Mucosa of gallbladder (tissue), 1 donor: Measurements from ENCODE around the gene ANKZF1. TPM values are rescaled to one million over a fixed set of nuclear protein-coding genes. Genes with fewer than 3 reads are reported as not detected.
A peak's percentile ranks its signal among the peaks of the same experiment; 100 is the strongest.
"Not testable (repeated sequence)": the region's sequence is repeated elsewhere in the genome, so short reads cannot be mapped to it uniquely, and the experiment has no call there.

ENCODE experiments used
- DNase-seq: peaks from one replicate; pipeline ENCODE4 v3.0.0-alpha.2; 2020; ENCODE audit warnings: low spot score
- total RNA-seq: library from RNA; stranded (reverse); gene quantifications from one replicate; pipeline ENCODE4 v1.2.1, GENCODE V29; 2021
- donor health status: DM: no; HTN: no; CAD: no.

Gene ANKZF1
- total RNA-seq, 1 donor from 2014 or later: 74.4 TPM

DNA sequence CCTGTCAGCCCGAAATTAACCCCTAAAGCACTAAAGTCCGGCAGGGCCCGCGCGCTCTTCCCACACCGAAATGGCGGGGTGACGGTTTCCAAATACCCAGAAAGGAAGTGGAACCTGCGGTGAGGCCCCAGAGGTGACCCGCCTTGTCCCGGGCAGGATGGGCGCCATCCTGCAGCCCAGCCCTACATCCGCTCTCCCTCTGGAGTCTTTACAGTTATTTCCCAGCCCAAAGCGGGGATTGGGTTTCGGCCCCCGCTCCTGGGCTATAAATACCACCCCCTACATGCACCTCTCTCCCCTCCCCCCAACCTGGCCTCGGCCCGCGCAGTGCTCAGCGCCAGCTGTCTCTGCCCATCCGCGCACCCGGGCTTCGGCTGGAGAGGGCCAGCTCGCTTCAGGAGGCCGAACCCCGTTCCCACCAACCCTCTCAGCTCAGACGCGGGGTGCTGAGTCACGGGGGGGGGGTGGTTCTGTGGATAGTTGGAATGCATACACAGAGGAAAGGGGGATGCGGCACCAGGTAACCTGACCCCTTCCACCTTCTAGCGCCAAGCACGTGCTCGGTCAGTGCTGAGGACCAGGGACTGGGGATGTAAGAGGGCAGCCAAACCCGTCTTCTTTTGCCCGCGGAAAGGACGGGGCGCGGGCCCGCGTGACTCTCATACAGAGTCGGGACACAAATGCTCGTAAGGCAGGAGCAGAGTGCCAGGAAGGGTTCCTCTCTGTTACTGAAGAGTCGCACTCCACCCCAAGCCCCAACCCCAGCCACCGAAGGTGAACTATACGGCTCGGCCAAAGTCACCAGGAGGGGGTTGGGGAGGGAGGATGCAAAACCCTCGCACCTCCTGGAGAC is 23.5 kb downstream of the ANKZF1 start, which contains the start of gene TUBA4B:
TUBA4B (plus strand) TSS at position 344 of the 853 bp plus-strand sequence; CDS start at position 509, 165 bp downstream.
- peak; percentile 16 for DNase-seq

GRCh38 chr2:219253753-219254589 is 24.4 kb downstream of the ANKZF1 start, which contains the start of gene TUBA4A:
TUBA4A (minus strand) TSS chr2:219253918; CDS start chr2:219253858, 60 bp downstream.
- peak; percentile 87 for DNase-seq

GRCh38 chr2:219254590-219255201 is 25.1 kb downstream of the ANKZF1 start:
- DNase-seq: no peak

DNA sequence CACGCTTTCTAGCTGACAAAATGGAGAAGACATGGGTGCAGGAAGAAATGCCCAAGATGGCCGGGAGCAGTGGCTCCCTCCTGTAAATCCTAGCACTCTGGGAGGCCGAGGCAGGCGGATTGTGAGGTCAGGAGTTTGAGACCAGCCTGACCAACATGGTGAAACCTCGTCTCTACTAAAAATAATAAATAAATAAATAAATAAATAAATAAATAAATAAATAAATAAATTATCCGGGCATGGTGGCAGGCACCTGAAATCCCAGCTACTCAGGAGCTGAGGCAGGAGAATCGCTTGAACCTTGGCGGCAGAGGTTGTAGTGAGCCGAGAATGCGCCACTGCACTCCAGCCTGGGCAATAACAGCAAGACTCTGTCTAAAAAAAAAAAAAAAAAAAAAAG is 29.3 kb downstream of the ANKZF1 start:
- DNase-seq: not testable (repeated sequence)

DNA sequence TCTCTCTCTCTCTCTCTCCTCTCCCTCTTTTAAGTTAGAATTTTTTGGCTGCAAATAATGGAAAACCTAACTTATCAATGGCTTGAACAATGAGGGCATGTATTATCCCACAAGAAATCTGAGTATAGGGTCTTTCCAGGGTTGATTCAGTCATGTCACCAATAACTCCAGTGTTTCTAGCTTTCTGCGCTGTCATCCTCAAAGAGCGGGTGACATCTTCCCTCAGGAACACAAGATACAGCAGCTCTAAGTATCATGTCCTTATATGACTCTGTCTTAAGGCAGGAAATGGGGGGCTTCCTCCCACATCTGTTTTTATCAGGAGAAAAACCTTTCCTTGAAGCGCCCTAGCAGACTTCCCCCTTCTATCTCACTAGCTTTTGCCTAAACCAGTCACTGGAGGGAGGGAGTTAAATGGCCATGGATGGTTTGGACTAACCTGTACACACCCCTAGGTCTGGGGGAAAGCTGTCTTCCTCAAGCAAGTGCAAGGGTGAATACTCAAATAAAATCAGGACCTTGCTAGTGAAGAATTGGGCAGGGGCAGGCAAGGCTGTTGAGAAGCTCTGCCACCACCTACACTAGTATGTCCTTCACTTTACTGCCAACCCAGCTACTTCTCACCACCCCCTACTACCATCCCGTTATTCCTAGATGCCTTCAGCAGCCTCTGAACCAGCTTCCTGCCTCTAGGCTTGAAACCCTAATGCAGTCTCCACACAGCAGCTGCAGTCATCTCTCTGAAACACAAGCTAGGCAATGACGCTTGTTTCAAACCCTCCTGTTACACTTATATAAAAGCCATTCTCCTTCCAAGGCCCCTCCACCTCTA is 31.6 kb downstream of the ANKZF1 start:
- no peak for DNase-seq

- no peak for DNase-seq
These were observed 36.6 kb downstream of the ANKZF1 start for GRCh38 chr2:219266232-219266631.

GRCh38 chr2:219266886-219267285 is 37.3 kb downstream of the ANKZF1 start:
- no peak for DNase-seq

GRCh38 chr2:219268294-219268693 is 38.7 kb downstream of the ANKZF1 start:
- DNase-seq: no peak

DNA sequence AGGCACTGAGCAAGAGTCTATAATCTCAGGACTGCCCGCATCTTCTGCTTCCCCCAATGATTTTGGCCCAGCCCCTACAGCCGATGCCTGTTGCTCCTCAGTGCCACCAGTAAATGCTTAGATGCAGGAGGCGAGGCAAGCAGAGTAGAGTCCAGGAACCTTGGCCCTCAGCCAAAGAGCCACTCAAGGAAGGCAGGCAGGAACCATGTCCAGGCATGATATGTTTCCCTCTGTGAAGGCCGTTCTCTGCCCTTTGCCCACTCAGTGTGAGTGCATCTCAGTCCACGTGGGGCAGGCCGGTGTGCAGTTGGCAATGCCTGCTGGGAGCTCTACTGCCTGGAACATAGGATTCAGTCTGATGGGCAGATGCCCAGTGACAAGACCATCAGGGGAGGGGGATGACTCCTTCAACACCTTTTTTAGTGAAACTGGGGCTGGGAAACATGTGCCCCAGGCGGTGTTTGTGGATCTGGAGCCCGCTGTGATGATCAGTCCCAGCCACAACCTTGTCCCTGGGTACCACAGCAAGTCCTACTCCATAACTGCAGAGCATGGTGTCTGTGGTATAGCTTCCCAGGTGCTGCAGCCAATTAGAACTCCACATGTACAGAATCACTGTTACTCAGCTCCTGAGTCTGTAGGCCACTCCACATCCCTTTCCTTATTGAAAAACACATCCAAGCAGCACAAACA is 39.9 kb downstream of the ANKZF1 start:
- peak; percentile 85 for DNase-seq

GRCh38 chr2:219270055-219270372 is 40.4 kb downstream of the ANKZF1 start:
- no peak for DNase-seq

DNA sequence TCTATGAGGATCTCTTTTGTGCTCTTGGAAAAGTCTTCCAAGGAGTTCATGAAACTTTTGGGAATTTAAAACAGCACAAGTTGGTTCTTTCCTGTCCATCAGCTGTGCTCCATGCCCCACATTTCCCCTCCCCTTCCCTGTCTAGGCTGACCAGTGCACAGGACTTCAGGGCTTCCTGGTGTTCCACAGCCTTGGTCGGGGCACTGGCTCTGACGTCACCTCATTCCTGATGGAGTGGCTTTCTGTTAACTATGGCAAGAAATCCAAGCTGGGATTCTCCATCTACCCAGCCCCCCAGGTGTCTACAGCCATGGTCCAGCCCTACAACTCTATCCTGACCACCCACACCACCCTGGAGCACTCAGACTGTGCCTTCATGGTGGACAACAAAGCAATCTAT is 41.4 kb downstream of the ANKZF1 start:
- no peak for DNase-seq

GRCh38 chr2:219272356-219272755 is 42.8 kb downstream of the ANKZF1 start:
- no peak for DNase-seq

GRCh38 chr2:219272995-219273394 is 43.4 kb downstream of the ANKZF1 start:
- no peak for DNase-seq

DNA sequence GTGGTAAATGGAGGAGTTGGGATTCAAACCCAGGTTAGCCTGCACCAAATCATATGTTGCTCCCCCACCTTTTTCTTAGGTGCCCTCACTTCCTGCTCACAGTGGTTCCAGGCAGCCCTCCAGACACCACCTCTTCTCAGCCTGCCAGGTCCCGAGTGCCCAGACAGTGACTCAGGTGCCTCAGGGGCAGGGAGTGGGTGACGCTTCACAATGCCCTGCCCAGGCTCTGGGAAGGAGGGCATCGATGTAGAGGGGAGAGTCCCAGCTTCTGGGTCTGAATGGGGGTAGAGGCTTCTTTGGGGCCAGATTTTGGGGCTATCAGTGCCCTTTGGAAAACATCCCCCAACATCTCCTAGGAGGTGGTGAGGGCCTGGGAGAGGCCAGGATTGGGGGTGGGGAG is 44.3 kb downstream of the ANKZF1 start:
- DNase-seq: no peak

DNA sequence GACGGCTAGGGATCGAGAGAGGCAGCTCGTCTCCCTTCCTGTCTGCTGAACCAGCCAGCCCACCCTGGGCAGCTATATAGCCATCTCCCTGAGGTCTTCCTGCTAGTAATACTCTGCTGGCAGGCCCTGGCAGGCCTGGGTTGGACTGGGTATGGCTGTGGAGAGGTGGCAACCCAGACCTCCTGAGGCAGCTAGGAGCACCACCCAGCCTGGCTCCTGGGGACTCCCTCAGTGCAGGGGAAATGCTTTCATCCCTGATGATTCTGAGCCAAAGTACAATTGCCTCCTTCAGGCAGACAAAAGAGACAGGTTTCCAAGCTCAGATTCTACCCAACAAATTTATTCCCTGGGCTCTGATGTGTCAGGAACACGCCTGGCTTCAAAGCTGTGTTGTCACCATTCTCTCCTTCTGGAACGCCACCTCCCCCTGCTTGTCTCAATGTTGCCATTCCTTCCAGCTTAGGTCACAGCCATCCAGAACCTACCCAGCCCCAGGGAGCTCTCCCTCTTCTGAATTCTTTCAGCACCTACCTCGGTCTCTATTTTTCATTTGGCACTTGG is 44.8 kb downstream of the ANKZF1 start:
- no peak for DNase-seq

GRCh38 chr2:219277703-219278654 is 48.4 kb downstream of the ANKZF1 start:
- peak; percentile 83 for DNase-seq

DNA sequence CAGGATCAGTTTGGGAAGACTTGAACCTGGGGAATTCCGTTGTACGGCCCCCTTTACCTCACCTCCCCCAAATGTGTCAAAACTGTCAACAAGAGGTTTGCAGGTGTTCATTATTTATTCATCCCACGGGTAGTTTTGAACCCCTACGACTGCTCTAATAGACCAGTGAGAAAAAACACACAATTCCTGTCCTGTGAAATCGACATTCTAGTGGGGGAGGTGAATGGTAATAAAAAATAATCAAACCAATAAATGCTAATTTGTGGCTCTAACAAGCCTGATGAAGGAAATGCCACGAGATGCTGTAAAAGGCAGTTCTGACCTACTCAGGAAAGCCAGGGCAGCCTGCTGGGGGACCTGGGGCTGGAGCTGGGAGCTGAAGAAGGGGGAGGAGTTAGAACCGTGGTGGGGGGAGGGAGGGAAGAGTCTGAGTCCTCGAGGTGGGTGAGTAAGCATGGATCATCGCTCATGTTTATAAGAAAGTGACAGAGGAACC is 49.1 kb downstream of the ANKZF1 start:
- DNase-seq: no peak

DNA sequence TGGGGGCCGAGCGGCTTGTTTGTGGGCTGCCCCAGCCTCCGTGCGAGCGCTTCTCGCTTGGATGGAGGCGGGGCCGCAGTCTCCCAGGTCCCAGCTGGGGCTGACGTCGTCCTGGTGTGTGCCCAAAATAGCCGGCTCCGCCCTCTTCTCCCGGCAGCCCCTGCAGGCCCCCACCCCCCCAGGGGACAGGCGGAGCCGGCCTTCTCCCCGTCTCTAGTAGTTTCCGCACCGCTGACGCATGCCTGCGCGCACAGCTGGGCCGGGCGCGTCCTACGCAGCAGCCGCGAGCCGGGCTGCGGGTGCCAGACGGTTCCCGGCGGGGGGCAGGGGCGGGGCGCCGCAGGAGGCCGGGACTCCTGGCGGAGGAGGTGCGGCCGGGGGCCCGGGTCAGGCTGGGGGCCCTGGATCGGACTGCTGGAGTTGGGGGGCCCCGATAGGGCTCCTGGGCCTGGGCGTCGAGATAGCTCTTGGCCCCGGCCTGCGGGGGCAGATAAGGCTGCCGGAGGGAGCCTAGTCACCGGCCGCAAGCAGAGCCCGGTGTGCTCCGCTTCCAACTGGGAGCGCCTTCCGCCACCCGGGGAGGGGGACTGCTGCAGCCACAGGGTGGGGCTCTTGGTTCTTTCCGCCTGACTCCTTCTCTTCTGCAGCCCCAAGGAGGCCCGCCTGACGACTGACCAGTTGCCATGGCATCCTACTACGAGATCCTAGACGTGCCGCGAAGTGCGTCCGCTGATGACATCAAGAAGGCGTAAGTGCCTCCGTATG is 49.7 kb downstream of the ANKZF1 start, which contains the start of gene DNAJB2:
DNAJB2 (plus strand) TSS at position 216 of the 765 bp plus-strand sequence; CDS start at position 684, 468 bp downstream.
- DNase-seq: peak; percentile 99
